ENCODE results near the gene LRRC4.

LRRC4 gene

GRCh38 chr7:127998671-127999070 is 32.6 kb downstream of the LRRC4 start:
- no peak for TF ChIP-seq ZFX (IDR thresholded peaks at IDR 0.05; ENCODE audit: borderline replicate concordance)
- no peak for TF ChIP-seq CTCF (IDR thresholded peaks at IDR 0.05)
- no peak overlapping the region for H3K27ac ChIP-seq

- TF ChIP-seq ZFX (IDR thresholded peaks at IDR 0.05; ENCODE audit: borderline replicate concordance) (no peak), CTCF (IDR thresholded peaks at IDR 0.05) (no peak)
Measured at GRCh38 chr7:127997226-127997922, 33.9 kb downstream of the LRRC4 start.

GRCh38 chr7:127996253-127997071 is 34.8 kb downstream of the LRRC4 start:
- TF ChIP-seq ZFX (IDR thresholded peaks at IDR 0.05; ENCODE audit: borderline replicate concordance) (no peak), CTCF (IDR thresholded peaks at IDR 0.05) (no peak)
- no peak overlapping the region for H3K27ac ChIP-seq

More at GRCh38 chr7:127997226-127997922, 33.9 kb downstream of the LRRC4 start:
- H3K27ac ChIP-seq, result no peak overlapping the region

- no peak for TF ChIP-seq CTCF (IDR thresholded peaks at IDR 0.05)
- TF ChIP-seq ZFX (IDR thresholded peaks at IDR 0.05; ENCODE audit: borderline replicate concordance), result no peak
- no peak overlapping the region for H3K27ac ChIP-seq
Measured at GRCh38 chr7:127995881-127996215, 35.4 kb downstream of the LRRC4 start.

GRCh38 chr7:127995156-127995880 is 35.9 kb downstream of the LRRC4 start:
- TF ChIP-seq ZFX (IDR thresholded peaks at IDR 0.05; ENCODE audit: borderline replicate concordance) (no peak), CTCF (IDR thresholded peaks at IDR 0.05) (no peak)
- no peak overlapping the region for H3K27ac ChIP-seq

GRCh38 chr7:127993987-127994386 is 37.2 kb downstream of the LRRC4 start:
- no peak overlapping the region for H3K27ac ChIP-seq
- no peak for TF ChIP-seq ZFX (IDR thresholded peaks at IDR 0.05; ENCODE audit: borderline replicate concordance)
- no peak for TF ChIP-seq CTCF (IDR thresholded peaks at IDR 0.05)
